ENCODE measurements around the gene BCAS1. TPM values are rescaled to one million over a fixed set of nuclear protein-coding genes. Genes with fewer than 3 reads are reported as not detected.

Gene BCAS1
- total RNA-seq, 1 donor from 2014 or later, result not detected

DNA sequence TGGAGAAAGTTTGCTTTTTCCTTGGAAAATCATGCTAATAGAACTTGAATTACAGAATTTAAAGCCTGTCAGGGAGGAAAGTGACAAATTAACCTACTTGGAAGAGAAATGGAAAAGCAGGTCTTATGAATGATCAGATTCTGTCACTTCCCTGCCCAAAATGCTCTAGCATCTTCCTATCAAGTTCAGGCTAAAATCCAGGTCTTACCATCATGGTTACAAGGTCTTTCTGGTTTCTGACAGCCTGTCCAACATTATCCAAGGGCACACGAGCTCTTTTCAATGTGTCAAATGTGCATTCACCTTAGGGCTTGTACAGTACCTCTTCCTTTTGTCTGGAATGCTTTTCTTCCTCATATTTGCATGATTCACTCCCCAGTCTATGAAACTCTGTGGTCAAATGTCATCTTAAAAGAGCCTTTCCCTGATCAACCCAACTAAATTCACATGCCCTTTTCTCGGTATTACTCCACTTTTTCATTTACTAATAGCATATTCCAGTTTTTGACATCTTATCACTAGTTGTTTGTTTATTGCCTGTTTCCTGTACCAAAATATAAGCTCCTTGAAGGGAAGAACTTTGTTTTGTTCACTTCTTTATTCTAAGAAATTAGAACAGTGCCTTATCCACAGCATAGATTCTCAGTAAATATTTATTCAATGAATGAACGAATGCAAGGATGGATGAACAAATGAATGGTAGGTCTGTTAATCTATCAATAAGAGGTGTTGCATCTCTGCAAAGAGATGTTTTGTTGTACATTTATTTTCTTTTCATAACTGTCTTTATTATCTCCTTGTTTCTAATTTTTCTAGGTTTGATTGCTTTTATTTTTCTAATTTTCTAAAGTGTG is 139.5 kb downstream of the BCAS1 start:
- Mint-ChIP-seq H3K27me3 (ENCODE audit: low read depth) (no peaks in the 10 kb centered on the region), H3K4me1 (peaks cover 30% of the 10 kb centered on the region), H3K4me3 (no peak overlapping the region), H3K9me3 (no peaks in the 10 kb centered on the region), H3K27ac (ENCODE audit: unreplicated experiment) (no peak overlapping the region), H3K36me3 (ENCODE audit: low read depth) (no peaks in the 10 kb centered on the region)
- TF ChIP-seq, protein P1, sequence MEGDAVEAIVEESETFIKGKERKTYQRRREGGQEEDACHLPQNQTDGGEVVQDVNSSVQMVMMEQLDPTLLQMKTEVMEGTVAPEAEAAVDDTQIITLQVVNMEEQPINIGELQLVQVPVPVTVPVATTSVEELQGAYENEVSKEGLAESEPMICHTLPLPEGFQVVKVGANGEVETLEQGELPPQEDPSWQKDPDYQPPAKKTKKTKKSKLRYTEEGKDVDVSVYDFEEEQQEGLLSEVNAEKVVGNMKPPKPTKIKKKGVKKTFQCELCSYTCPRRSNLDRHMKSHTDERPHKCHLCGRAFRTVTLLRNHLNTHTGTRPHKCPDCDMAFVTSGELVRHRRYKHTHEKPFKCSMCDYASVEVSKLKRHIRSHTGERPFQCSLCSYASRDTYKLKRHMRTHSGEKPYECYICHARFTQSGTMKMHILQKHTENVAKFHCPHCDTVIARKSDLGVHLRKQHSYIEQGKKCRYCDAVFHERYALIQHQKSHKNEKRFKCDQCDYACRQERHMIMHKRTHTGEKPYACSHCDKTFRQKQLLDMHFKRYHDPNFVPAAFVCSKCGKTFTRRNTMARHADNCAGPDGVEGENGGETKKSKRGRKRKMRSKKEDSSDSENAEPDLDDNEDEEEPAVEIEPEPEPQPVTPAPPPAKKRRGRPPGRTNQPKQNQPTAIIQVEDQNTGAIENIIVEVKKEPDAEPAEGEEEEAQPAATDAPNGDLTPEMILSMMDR (conservative IDR thresholded peaks at IDR 0.05), result no peak
- no peak for DNase-seq (ENCODE audit: low read depth, low spot score)

DNA sequence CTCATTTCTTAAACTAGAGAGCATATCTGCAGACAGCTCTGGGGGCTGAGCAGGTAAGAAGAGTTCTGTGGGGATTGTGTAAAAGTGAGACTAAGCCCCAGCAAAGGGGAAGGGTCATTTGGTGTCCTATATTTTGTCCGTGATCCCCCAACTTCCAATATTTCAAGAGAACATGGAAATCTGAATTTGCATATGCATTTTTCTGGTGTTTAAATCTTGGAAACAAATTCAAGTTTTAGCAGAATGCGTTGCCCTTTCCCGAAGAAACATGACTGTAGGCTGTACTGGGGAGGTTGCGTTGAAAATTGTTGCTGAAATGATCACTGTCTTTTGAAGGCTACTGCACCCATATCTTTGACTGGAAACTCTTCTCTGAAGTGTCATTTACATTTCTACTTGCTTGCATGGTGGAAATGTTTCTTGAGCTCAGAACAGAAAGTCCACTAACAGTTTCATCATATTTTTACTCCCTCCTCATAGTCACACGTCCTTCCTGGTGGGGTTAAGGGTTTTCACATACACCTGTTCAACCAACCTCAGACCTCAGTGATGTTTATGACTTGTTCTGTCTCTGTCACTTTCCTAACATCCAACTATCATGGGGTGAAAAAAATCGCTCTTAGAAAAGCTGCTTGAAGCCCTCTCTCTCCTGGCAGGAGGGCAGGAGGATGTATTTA is 140.3 kb downstream of the BCAS1 start:
- H3K27me3 Mint-ChIP-seq (ENCODE audit: low read depth), result no peaks in the 10 kb centered on the region
- no peak overlapping the region for H3K4me3 Mint-ChIP-seq
- no peak overlapping the region for H3K27ac Mint-ChIP-seq (ENCODE audit: unreplicated experiment)
- H3K36me3 Mint-ChIP-seq (ENCODE audit: low read depth), result no peaks in the 10 kb centered on the region
- H3K9me3 Mint-ChIP-seq, result no peaks in the 10 kb centered on the region
- TF ChIP-seq, protein P1 (conservative IDR thresholded peaks at IDR 0.05), result no peak
- H3K4me1 Mint-ChIP-seq, result peaks cover 25% of the 10 kb centered on the region
- no peak for DNase-seq (ENCODE audit: low read depth, low spot score)

DNA sequence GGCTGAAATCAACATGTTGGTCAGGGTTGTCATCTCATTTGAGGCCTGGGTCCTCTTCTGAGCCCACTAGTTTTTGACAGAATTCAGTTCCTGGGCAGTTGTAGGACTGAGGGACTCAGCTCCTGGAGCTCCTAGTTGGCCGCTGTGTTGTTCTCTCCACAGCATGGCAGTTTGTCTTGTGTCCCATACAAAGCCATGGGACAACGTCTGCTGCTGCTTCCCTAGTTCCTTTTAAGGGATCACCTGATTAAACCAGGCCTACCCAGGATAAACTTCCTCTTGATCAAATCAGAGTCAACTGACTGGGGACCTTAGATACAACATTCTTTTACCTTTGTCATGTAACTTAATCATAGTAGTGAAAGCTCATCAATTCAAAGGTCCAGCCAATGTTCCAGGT is 141.0 kb downstream of the BCAS1 start:
- Mint-ChIP-seq H3K9me3 (no peaks in the 10 kb centered on the region), H3K4me1 (peaks cover 18% of the 10 kb centered on the region), H3K27ac (ENCODE audit: unreplicated experiment) (no peak overlapping the region), H3K36me3 (ENCODE audit: low read depth) (no peaks in the 10 kb centered on the region), H3K4me3 (no peak overlapping the region), H3K27me3 (ENCODE audit: low read depth) (no peaks in the 10 kb centered on the region)
- DNase-seq (ENCODE audit: low read depth, low spot score), result no peak
- TF ChIP-seq, protein P1 (conservative IDR thresholded peaks at IDR 0.05), result no peak

DNA sequence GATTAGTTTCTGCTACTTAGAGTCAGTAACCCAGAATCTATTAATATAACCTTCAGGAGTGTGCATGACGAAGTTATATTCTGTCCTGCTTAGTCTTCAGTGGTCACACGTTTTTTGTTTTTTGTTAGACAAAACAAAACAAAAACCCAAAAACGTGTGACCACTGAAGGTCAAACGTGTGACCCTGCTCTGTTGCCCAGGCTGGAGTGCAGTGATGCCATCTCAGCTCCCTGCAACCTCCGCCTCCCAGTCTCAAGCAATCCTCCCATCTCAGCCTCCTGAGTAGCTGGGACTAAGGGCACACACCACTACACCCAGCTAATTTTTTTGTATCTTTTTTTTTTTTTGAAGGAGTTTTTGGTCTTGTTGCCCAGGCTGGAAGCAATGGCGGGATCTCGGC is 142.4 kb downstream of the BCAS1 start:
- H3K4me3 Mint-ChIP-seq, result no peak overlapping the region
- H3K4me1 Mint-ChIP-seq, result peaks cover 9% of the 10 kb centered on the region
- no peaks in the 10 kb centered on the region for H3K36me3 Mint-ChIP-seq (ENCODE audit: low read depth)
- H3K9me3 Mint-ChIP-seq, result no peaks in the 10 kb centered on the region
- H3K27ac Mint-ChIP-seq (ENCODE audit: unreplicated experiment), result no peak overlapping the region
- H3K27me3 Mint-ChIP-seq (ENCODE audit: low read depth), result no peaks in the 10 kb centered on the region
- TF ChIP-seq, protein P1 (conservative IDR thresholded peaks at IDR 0.05), result no peak
- DNase-seq (ENCODE audit: low read depth, low spot score), result no peak

DNA sequence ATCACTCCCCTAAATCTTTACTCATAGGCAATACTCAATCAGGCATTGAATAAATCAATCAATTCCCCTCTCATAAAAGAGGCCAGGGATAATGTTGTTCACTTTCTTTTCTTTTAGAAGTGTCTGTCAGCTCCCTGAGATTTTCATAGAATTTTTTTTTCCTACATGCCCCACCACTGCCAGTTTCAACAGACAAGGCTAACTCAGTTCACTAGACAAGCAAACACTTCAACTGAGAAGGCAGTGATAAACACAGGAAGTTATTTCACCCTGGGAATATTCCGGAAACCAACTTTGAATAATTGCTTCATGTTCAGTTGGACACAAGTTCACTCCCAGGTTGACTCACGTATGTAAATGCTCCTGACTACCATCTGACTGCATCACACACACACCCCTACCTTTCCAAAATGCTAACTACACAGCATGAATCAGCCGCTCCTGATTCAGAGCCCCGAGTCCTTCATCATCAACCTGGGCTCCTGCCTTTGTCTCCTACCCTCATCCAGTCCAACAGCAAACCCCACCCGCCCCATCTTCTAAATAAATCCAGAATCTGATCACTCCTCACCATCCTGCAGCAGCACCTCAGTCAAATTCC is 143.9 kb downstream of the BCAS1 start:
- no peak for DNase-seq (ENCODE audit: low read depth, low spot score)
- H3K36me3 Mint-ChIP-seq (ENCODE audit: low read depth), result no peaks in the 10 kb centered on the region
- H3K27me3 Mint-ChIP-seq (ENCODE audit: low read depth), result no peaks in the 10 kb centered on the region
- no peak overlapping the region for H3K27ac Mint-ChIP-seq (ENCODE audit: unreplicated experiment)
- TF ChIP-seq, protein P1 (conservative IDR thresholded peaks at IDR 0.05), result no peak
- H3K9me3 Mint-ChIP-seq, result no peaks in the 10 kb centered on the region
- H3K4me1 Mint-ChIP-seq, result peaks cover 9% of the 10 kb centered on the region
- H3K4me3 Mint-ChIP-seq, result no peak overlapping the region
